ENCODE data around the gene KIF1C. TPM values are rescaled to one million over a fixed set of nuclear protein-coding genes. Genes with fewer than 3 reads are reported as not detected.
"Not testable (repeated sequence)": the region's sequence is repeated elsewhere in the genome, so short reads cannot be mapped to it uniquely, and the experiment has no call there.

Gene KIF1C
- total RNA-seq, 2 donors from 2014 or later = 195 to 291 TPM

GRCh38 chr17:5023588-5024147, 25.9 kb downstream of the KIF1C start:
- Histone ChIP-seq H3K4me3 (no peak overlapping the region), H3K27ac (no peak overlapping the region), H3K36me3 (peaks cover 9% of the 10 kb centered on the region), H3K9ac (ENCODE audit: low read depth in 2 of 2, low read length in 2 of 2) (no peak overlapping the region), H3K9me3 (no peaks in the 10 kb centered on the region), H3K27me3 (no peaks in the 10 kb centered on the region), H3K4me1 (no peaks in the 10 kb centered on the region)
- DNase-seq = no peak
- intact Hi-C loops (cut with DNase I) = no loop called here
- TF ChIP-seq CTCF (IDR thresholded peaks at IDR 0.05) = no peak

- no peaks in the 10 kb centered on the region for H3K27me3 ChIP-seq
- DNase-seq = no peak
- intact Hi-C loops (cut with DNase I) = no loop called here
- no peaks in the 10 kb centered on the region for H3K9me3 ChIP-seq
- peaks cover 9% of the 10 kb centered on the region for H3K36me3 ChIP-seq
- no peak overlapping the region for H3K4me3 ChIP-seq
- no peak overlapping the region for H3K9ac ChIP-seq (ENCODE audit: low read depth in 2 of 2, low read length in 2 of 2)
- H3K27ac ChIP-seq = no peak overlapping the region
- H3K4me1 ChIP-seq = no peaks in the 10 kb centered on the region
- TF ChIP-seq CTCF (IDR thresholded peaks at IDR 0.05) = no peak
These were observed 26.9 kb downstream of the KIF1C start for GRCh38 chr17:5024604-5025003.

GRCh38 chr17:5027299-5027698, 29.5 kb downstream of the KIF1C start:
- Histone ChIP-seq H3K9me3 (no peaks in the 10 kb centered on the region), H3K9ac (ENCODE audit: low read depth in 2 of 2, low read length in 2 of 2) (no peak overlapping the region), H3K4me3 (no peak overlapping the region), H3K36me3 (peaks cover 4% of the 10 kb centered on the region), H3K27me3 (no peaks in the 10 kb centered on the region), H3K4me1 (no peaks in the 10 kb centered on the region), H3K27ac (no peak overlapping the region)
- no peak for TF ChIP-seq CTCF (IDR thresholded peaks at IDR 0.05)
- intact Hi-C loops (cut with DNase I) = no loop called here
- no peak for DNase-seq

GRCh38 chr17:5027916-5028315, 30.2 kb downstream of the KIF1C start:
- H3K27ac ChIP-seq = no peak overlapping the region
- H3K27me3 ChIP-seq = no peaks in the 10 kb centered on the region
- no peaks in the 10 kb centered on the region for H3K36me3 ChIP-seq
- no peak overlapping the region for H3K9ac ChIP-seq (ENCODE audit: low read depth in 2 of 2, low read length in 2 of 2)
- H3K4me1 ChIP-seq = no peaks in the 10 kb centered on the region
- intact Hi-C loops (cut with DNase I) = no loop called here
- H3K9me3 ChIP-seq = no peaks in the 10 kb centered on the region
- TF ChIP-seq CTCF (IDR thresholded peaks at IDR 0.05) = no peak
- H3K4me3 ChIP-seq = no peak overlapping the region
- DNase-seq = no peak

GRCh38 chr17:5030168-5030567, 32.4 kb downstream of the KIF1C start:
- H3K27ac ChIP-seq; H3K4me3 ChIP-seq; H3K9ac ChIP-seq (ENCODE audit: low read depth in 2 of 2, low read length in 2 of 2); DNase-seq; intact Hi-C loops (cut with DNase I); H3K27me3 ChIP-seq; H3K36me3 ChIP-seq; H3K9me3 ChIP-seq; H3K4me1 ChIP-seq: not testable (repeated sequence)

- H3K27me3 ChIP-seq = no peaks in the 10 kb centered on the region
- TF ChIP-seq CTCF (IDR thresholded peaks at IDR 0.05) = peak; percentile 68
- peak; percentile 90 for DNase-seq
- intact Hi-C loops (cut with DNase I) = loop anchor here (1.0 kb wide), 1 partner anchor 31 kb away; no protein-coding TSS in a partner anchor
- H3K4me3 ChIP-seq = peak overlapping the region; percentile 42
- no peaks in the 10 kb centered on the region for H3K9me3 ChIP-seq
- H3K4me1 ChIP-seq = no peaks in the 10 kb centered on the region
- H3K9ac ChIP-seq (ENCODE audit: low read depth in 2 of 2, low read length in 2 of 2) = peak overlapping the region; percentile 51 to 56
- peak overlapping the region; percentile 27 for H3K27ac ChIP-seq
- no peaks in the 10 kb centered on the region for H3K36me3 ChIP-seq
These were observed 33.8 kb downstream of the KIF1C start for GRCh38 chr17:5031365-5032082.

Measured in colonic mucosa (tissue), 4 donors.